HG03175 (cell line): ENCODE data around the gene SRRT.

Source experiments
- ATAC-seq: cut with Tn5 transposase; IDR thresholded peaks from one replicate; pipeline ENCODE4 v1.9.1; 2021; ENCODE audit warnings: mild to moderate bottlenecking, moderate library complexity; ENCODE audit not compliant: unreplicated experiment

SRRT gene, protein sequence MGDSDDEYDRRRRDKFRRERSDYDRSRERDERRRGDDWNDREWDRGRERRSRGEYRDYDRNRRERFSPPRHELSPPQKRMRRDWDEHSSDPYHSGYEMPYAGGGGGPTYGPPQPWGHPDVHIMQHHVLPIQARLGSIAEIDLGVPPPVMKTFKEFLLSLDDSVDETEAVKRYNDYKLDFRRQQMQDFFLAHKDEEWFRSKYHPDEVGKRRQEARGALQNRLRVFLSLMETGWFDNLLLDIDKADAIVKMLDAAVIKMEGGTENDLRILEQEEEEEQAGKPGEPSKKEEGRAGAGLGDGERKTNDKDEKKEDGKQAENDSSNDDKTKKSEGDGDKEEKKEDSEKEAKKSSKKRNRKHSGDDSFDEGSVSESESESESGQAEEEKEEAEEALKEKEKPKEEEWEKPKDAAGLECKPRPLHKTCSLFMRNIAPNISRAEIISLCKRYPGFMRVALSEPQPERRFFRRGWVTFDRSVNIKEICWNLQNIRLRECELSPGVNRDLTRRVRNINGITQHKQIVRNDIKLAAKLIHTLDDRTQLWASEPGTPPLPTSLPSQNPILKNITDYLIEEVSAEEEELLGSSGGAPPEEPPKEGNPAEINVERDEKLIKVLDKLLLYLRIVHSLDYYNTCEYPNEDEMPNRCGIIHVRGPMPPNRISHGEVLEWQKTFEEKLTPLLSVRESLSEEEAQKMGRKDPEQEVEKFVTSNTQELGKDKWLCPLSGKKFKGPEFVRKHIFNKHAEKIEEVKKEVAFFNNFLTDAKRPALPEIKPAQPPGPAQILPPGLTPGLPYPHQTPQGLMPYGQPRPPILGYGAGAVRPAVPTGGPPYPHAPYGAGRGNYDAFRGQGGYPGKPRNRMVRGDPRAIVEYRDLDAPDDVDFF

DNA sequence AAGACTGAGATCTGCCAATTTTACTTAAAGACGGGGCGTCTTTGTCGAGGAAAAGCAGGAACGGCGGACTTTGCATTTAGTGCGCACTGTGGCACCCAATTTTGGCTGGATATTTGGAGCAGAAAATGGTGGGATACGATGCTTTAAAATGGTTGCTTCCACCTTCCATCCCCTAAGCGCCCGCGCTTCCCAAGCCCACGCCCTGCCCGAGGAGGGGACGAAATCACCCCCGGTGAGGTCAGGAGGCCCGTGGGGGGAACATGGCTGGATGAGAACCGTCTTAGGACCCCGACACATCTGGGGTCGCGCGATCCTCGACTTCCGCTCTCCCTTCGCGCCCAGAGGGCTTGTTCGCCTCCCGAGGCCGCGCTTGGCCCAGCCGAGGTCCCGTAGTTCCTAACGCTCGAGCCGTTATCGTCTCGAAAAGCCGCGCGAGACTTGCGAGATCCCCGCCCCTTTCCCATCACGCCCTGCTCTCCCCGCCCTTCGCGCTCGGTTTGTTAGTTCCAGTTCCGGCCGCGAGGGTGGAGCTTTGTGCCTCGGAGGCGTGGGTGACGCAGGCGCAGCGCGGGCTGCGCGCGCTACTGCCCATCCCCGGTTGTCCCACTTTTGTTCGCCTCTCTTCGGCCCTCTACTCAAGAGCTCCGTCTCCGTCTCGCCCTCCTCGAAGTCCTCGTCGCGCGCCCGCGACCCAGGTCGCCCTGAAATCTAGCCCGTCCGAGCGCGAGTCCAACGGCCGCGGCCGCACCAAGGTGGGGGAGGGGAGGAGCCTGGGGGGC is at the start of gene SRRT:
SRRT (plus strand) TSS at position 527 of the 779 bp plus-strand sequence. CDS start 488 bp downstream, outside the sequence.
- peak; percentile 94 for ATAC-seq

DNA sequence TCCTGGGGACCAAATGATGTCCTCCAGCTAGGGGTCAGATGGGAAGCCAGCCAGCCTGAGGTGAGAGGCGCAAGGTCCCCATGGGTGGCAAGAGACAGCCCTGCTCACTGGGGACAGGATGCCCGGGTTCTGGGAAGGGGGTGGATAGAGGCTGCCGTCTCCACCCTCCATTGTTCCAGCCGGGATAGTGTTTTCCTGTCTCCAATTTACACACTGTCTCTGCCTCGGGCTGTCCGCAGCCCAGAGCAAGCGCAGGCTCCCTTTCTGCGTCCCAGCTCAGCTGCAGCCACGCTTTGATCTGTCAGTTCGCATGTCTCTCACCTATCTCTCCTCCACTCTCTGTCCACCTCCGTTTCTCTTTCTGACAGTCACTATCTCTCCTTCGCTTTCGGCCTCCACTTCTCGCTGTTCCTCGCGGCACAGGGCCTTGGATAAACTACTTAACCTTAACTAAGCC is 49.7 kb upstream of the SRRT start:
- no peak for ATAC-seq

DNA sequence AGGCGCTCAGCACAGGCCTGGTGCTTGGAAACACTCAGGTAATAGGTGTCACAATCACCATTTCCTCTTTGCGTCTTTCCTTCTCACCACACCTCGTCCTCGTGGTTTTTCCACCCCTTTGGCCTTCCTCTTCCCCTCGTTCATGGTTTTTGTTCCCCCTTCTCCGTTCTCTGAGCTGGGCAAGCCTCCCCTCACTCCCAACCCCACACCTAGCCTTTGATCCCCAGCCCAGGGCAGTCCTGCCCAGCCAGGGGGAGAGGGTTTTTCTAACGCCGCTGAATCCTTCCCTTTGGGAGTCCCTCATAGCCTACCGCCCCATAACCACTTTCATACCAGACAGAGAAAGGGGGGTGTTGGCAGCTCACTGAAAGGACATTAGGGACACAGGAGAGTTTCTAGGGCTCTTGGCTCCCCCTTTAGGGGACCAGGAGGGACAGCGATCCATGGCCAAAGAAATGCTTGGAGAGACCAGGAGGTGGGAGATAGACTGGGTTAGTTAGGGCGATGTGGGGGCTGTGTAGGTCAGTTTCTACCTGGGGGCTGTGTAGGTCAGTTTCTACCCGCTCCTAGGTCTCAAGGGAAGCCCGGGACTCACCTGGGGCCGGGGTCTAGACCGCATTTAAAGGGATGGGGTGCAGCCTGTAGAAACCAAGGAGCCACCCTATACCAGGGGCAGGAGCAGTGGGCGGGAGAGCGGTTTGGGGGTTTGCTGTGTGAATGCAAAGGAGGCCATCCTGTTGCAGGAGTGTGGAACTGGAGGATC is 49.0 kb upstream of the SRRT start:
- ATAC-seq = no peak

DNA sequence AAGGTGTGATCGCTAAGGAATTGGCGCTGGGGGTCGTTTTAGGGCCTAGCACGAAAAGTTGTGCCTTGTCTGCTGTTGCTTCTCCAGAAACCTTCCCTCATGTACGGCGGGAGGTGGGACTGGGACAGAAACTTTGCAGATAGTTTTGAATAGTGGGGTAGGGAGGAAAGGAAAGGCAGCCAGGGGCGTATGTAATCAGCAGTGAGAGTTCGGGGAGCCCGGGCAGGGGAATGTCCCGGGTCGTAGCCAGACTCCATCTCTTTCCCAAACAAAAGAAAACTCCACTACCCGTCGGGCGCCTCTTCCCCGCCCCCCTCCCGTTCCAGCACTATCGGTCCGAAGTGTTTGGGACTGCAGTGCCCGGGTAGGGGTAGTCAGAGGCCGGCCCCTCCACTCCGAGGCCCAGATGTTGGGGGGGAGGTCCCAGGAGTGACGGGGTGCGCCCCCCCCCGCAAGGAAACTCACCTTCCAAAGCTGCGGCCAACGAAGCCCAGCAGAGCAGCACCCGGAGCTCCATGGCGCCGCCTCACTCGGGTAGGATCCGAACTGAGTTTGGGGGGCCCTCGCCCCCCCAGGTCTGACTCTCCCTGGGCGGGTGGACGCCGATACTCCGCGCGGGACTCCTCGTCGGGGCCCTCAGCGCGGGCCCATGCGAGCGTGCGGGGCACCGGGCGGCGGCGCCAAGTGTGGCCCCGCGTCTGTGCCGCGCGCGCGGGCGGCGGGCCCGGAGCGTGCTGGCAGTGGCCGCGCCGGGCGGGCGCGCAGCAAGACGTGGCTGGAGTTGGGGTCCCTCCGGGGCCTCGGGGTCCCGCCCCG is 48.2 kb upstream of the SRRT start:
- no peak for ATAC-seq

DNA sequence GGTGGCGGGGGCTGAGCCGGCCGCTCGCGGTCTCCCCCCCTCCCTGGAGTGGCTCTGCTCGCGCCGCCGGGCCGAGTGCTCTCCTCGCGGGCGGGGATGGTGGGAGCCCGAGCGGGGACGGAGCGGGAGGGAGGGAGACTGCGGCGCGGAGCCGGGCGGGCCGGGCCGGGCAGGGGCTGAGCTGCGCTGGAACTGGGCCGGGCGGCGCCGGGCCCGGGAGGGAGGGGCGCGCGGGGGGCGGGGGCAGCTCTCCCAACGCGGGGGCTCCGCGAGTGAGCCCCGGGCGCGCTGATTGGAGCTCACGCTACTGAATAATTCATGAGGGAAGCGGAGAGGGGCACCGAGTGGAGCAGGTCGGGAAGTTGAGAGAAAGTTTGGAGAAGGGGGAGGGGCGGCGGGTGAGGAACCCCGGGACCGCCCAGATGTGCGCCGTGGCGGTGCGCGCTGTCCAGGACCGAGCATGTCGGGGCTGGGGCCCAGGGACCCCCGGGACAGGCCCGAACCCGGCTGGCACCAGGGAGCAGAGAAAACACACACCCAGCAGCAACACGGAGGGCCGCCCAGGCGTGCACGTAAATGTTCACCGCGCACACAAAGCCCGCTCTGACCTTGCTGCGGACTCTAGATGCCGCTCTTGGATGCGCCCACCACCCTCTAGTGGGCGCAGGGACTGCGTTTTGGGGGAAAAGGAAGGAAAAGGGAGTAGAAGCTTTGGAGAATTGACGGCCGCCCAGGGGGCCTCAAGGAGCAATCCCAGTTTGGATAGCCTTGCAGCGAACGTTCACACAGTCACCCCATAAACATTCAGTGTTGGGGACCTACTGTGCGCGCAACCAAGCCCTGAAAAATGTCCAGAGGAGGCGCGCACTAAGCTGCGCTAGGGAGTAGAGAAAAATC is 47.3 kb upstream of the SRRT start, which contains the start of gene EPHB4:
EPHB4 (minus strand) TSS at position 194 of the 897 bp plus-strand sequence. CDS start 493 bp downstream, outside the sequence.
- ATAC-seq = no peak

DNA sequence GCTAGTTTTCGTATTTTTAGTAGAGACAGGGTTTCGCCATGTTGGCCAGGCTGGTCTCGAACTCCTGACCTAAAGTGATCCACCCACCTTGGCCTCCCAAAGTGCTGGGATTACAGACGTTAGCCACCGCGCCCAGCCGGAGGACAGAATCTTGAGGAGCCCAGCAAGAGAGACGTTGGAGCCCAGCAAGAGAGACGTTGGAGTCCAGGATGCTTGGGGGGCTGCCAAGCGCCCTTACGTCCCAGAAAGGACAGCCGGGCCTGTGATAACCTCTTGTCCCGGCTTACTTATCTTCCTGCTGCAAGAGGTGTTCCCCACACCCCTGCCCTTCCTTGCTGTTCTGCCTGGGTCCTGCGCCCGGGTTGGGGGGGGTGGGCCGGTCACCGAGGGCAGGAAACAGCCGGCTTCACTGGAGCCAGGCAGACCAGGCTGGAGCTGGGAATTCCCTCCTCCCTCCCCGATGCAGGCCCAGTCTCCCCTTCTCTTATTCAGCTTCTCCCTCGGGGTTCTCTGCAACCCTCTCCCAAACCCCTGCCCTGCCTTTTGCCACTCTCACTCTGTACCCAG is 45.7 kb upstream of the SRRT start:
- ATAC-seq = no peak

DNA sequence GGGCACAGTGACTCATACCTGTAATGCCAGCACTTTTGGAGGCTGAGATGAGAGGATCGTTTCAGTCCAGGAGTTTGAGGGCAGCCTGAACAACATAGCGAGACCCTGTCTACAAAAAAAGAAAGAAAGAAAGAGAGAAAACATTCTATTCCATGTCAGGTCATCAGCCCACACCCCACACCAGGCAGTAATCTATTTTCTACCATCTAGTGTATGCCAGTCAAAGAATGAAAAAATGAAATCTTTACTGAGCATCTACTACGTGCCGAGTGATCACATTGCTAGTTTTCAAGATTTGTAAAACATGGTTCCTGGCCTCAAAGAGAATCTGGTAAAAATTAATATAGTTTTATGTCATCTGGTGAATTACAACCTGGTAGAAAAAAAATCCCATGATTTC is 44.5 kb upstream of the SRRT start:
- ATAC-seq = no peak

DNA sequence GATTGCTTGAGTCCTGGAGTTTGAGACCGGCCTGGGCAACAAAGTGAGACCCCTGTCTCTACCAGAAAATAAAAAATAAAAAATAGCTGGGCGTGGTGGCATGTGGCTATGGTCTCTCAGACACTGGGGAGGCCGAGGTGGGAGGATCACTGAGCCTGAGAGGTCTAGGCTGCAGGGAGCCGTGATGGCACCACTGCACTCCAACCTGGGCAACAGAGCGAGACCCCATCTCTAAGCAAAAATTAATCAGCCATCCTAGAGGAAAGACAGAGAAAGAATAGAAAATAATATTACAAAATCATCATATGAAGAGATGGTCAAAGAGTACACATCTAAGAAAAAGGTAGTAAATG is 42.6 kb upstream of the SRRT start:
- no peak for ATAC-seq

DNA sequence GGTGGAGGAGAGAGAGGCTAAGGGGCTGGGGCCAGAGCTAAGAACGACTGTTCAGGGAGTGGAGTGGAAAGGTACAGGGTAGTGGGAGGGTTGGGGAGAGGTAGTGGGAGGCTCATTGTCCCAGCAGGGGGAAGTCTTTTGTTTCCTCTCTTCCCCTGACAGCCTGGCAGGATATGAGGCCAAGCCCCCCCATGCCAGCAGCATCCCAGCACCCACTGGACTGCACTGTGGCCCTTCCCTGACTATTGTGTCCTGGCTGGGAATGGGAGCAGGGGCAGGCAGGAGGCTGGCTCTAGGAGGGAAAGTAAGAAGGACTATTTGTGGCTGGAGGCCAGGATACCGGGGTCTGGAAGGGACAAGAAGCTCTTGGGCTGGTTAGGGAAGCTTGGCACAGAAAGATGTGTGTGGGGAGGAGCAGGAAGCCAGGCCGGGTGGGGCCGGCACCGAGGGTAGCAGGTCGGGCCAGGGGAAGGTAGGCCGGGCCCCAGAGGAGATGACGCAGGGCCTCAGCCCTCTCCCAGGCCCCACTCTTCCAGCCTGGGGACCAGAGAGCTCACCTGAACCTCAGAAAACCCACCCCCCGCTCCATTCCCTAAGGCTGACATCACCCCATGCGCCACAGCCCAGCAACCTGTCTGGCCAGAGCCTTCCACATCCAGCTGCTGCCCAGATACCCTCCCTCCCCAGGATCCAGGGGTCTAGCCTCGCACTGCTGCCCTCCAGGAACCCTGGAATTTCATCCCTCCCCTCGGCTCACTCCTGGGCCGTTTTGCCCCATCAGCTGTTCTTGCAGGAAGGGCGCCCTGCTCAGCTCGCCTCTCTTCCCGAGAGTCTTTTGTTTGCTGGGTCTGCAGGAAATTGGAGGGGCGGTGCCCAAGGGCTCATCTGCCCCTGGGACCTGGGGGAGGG is 38.7 kb upstream of the SRRT start:
- ATAC-seq = no peak

DNA sequence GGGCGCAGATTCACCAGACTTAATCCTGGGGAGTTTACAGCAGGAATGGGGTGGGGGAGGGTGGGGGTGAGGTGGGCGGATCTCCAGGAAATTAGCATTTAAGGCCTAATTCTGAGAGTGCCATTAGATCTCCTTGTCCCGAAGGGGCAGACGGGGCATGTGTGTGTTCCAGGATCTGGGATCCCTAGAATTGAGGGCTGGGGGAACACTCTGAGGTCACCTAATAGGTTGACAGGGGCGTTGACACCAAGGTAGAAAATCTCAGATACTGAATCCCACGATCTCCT is 38.1 kb upstream of the SRRT start:
- ATAC-seq = no peak

DNA sequence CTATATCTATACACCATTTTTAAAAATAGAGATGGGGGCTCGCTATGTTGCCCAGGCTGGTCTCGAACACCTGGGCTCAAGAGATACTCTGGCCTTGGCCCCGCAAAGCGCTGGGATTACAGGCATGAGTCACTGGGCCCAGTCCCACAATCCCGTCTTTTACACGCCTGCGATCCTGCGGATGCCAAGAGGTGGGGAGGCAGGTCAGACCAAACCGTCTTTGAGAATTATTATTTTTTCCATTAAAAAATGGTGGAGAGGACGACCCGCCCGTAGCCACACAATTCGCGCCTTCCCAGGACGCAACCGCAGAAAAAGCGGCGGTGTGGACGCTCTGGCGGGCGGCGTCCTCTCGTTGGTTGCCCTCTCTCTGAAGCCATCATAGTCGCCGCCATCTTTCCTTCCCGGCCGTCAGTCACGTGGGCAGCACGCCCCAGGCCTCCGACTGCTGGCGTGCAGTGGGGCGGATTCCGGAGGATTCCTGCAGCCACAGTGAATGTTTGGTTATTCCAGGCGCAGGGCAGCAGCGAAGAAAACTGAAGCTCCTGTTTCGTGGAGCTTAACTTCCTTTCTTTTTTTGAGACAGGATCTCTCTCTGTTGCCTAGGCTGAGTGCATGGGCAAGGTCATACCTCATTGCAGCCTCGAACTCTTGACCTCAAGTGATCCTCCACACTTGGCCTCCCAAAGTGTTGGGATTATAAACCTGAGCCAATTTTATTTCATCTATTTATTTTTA is 37.6 kb upstream of the SRRT start:
- ATAC-seq = peak; percentile 78

DNA sequence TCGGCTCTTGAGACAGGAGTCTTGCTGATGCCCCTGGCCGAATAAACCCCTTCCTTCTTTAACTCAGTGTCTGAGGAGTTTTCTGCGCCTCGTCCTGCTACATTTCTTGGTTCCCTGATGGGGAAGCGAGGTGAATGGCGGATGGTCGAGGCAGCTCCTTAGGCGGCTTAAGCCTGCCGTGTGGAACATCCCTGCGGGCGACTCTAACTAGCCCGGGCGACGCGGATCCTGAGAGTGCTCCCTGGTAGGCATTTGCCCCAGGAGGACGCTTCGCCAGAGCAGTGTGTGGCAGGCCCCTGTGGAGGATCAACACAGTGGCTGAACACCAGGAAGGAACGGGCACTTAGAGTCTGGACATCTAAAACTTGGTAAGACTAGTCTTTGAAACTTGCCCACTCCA is 35.5 kb upstream of the SRRT start:
- no peak for ATAC-seq

DNA sequence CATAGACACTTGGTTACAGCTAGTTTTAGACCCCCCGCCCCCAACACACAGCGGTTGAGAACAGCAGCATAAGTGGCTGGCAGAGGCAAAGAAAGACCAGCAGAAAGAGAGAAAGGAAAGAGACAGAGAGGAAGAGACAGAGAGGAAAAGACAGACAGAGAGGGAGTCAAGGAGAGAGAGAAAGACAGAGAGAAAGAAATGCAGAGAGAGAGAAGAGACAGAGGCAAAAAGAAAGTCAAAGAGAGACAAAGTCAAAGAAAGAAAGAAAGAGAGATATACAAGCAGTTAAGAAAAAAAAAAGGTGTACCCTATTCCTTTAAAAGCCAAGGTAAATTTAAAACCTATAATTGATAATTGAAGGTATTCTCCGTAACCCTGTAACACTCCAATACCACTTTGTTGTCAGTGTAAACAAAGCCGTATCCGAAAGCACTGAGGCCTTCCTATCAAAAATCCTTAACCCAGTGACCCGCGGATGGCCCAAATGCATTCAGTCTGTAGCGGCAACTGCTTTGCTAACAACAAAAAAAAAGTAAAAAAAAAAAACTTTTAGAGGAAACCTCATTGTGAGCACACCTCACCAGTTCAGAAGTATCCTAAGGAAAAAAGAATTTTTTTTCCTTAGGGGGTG is 34.3 kb upstream of the SRRT start:
- no peak for ATAC-seq

DNA sequence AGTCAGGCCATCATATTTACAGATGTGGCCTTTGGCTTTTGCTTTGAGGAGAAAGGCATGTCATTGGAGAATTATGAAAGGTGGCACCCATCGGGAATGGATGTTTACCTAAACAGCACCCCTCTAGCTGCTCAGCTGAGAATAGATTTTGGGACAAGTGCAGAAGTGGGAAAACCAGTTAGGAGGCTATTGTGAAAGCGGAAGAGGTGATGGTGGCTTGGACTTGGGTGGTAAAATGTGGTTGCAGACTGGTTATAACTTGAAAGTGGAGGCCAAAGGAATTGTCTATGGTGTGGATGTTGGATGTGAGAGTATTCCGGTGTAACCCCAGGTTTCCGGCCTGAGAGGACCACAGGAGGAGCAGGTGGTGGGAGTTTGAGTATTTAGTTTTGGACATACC is 27.5 kb upstream of the SRRT start:
- ATAC-seq = no peak

DNA sequence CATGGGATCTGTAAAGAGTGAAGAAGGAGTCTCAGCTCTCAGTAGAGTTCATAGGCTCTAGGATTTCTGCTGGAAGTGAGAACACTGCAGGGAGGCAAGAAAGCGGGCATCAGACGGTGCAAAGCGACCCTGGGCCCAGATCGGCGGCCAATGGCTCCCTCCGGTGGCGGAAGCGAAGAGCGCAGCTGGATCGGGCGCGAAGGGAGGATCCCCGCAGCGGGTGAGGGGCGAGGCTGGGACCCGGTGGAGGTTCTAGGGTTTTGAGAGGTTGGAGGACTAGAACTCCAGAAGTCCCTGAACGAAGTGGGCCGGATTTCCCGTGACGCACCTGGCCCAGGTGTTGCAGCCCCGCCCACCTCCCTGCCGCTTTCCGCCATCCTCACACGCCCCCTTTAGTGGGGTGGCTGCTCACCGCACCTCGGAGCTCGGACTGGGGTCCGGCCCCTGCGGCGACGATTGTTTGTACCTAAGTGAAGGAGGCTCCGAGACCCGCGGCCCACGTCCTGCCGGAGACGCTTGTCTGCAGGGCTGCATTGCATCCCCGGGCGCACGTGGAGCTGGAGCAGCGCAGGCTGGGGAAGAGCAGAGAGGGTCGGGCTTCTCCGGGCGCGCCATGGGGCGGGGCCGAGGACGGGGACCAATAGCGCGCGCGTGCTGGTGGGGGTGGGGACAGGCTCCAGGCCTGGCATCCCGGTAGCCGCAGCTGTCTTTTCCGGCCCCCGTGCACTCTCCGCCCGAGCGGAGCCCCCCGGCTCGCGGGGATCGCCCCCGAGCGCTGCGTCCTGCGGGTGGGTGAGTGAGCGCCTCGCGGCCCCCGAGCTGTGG is 22.6 kb upstream of the SRRT start, which contains the start of gene SLC12A9:
SLC12A9 (plus strand) TSS at position 666 of the 825 bp plus-strand sequence. CDS start 1,485 bp downstream, outside the sequence.
- ATAC-seq = peak; percentile 81
